Gastrocnemius medialis (tissue), 4 donors: Measurements from ENCODE around the gene TAOK3. TPM values are rescaled to one million over a fixed set of nuclear protein-coding genes. Genes with fewer than 3 reads are reported as not detected.

Experiments
- ATAC-seq, 2 donors: fragments of 150-250 bp; one replicate each; pipeline ENCODE4 v1.9.1; 2016
- DNase-seq, 2 donors: peaks; one replicate each; pipeline ENCODE4 v3.0.0-alpha.2; 2019
- H3K27ac ChIP-seq, 4 donors: fragments of 200-600 bp; sonication (generic); 1 replicate in 1 of 4; 2 replicates in 3 of 4; pipeline ENCODE4 v1.5.1; 2016 to 2018; ENCODE audit warnings: mild to moderate bottlenecking in 2 of 4, moderate library complexity in 1 of 4
- H3K27me3 ChIP-seq, 3 donors: fragments of 200-600 bp; sonication (generic) in 2 of 3; 1 replicate in 1 of 3; 2 replicates in 2 of 3; pipeline versions ENCODE4 v1.5.1 to v1.6.0; 2016 to 2019; ENCODE audit warnings: mild to moderate bottlenecking in 1 of 3, moderate library complexity in 1 of 3
- H3K36me3 ChIP-seq, 2 donors: fragments of 200-600 bp; sonication (generic) in 1 of 2; one replicate each; pipeline ENCODE4 v1.5.1; 2017 to 2018
- H3K4me1 ChIP-seq, 2 donors: fragments of 200-600 bp; sonication (generic) in 1 of 2; one replicate each; pipeline ENCODE4 v1.5.1; 2016 to 2017; ENCODE audit warnings: mild to moderate bottlenecking in 2 of 2
- H3K4me3 ChIP-seq, 4 donors: fragments of 200-600 bp; sonication (generic) in 3 of 4; 1 replicate in 1 of 4; 2 replicates in 3 of 4; pipeline ENCODE4 v1.5.1; 2016 to 2019; ENCODE audit warnings: mild to moderate bottlenecking in 2 of 4
- H3K9me3 ChIP-seq, 3 donors: fragments of 200-600 bp; sonication (generic) in 2 of 3; 1 replicate in 1 of 3; 2 replicates in 2 of 3; pipeline ENCODE4 v1.5.1; 2016 to 2019
- CTCF ChIP-seq, 5 experiments: fragments of 450-650 bp in 3 of 5; fragments of 200-600 bp in 2 of 5; sonication (generic) in 2 of 5; IDR thresholded peaks in 4 of 5; conservative IDR thresholded peaks in 1 of 5; 1 replicate in 4 of 5; 2 replicates in 1 of 5; pipeline ENCODE4 v1.5.1; 2016 to 2019; ENCODE audit warnings: antibody characterized with exemption in 5 of 5, mild to moderate bottlenecking in 3 of 5, moderate library complexity in 3 of 5
- POLR2A ChIP-seq, 2 donors: fragments of 450-650 bp; IDR thresholded peaks; one replicate each; pipeline ENCODE4 v1.6.1; 2017; ENCODE audit warnings: antibody characterized with exemption in 2 of 2, mild to moderate bottlenecking in 2 of 2, moderate library complexity in 2 of 2
- in situ Hi-C, 4 donors: fragments of 200-750 bp; cut with MboI; loops; one replicate each; pipeline versions ENCODE4 v1.15.0 to v1.8.0; 2017; ENCODE audit warnings: low sequenced_read_pairs in 4 of 4
- intact Hi-C: fragments of 100-400 bp; cut with DNase I; formaldehyde crosslinking; loops from one replicate; pipeline ENCODE4 v1.15.1; 2023; ENCODE audit warnings: low total_unique reads
- total RNA-seq, 4 donors: library from RNA; depleted of rRNA; stranded (reverse); fragments of >200 nt; gene quantifications; one replicate each; pipeline versions ENCODE4 v1.1.0 to v1.2.3, GENCODE V29; 2016

TAOK3 gene
- total RNA-seq, 4 donors from 2014 or later = 13.5 to 24.5 (median 15.1) TPM

GRCh38 chr12:118206107-118206412 lies 166.6 kb downstream of the TAOK3 start:
- Histone ChIP-seq H3K27me3 (no peaks in the 10 kb centered on the region), H3K9me3 (no peaks in the 10 kb centered on the region), H3K4me1 (no peaks in the 10 kb centered on the region), H3K27ac (no peak overlapping the region), H3K36me3 (peaks cover 0 to 2% of the 10 kb centered on the region in 2 donors), H3K4me3 (no peak overlapping the region)
- TF ChIP-seq CTCF (IDR thresholded peaks at IDR 0.05 in 4 of 5, conservative IDR thresholded peaks at IDR 0.05 in 1 of 5) (no peak), POLR2A (IDR thresholded peaks at IDR 0.05) (no peak)
- intact Hi-C loops = no loop called here
- in situ Hi-C loops = no loop called here
- ATAC-seq (no peak), DNase-seq (no peak)

- DNase-seq (no peak), ATAC-seq (no peak)
- H3K4me3 ChIP-seq = no peak overlapping the region
- H3K4me1 ChIP-seq = peaks cover 21 to 27% of the 10 kb centered on the region in 2 donors
- H3K27me3 ChIP-seq = no peaks in the 10 kb centered on the region
- no peak overlapping the region for H3K27ac ChIP-seq
- H3K9me3 ChIP-seq = no peaks in the 10 kb centered on the region
- peaks cover 2 to 13% of the 10 kb centered on the region in 2 donors for H3K36me3 ChIP-seq
- TF ChIP-seq CTCF (IDR thresholded peaks at IDR 0.05 in 4 of 5, conservative IDR thresholded peaks at IDR 0.05 in 1 of 5) (no peak), POLR2A (IDR thresholded peaks at IDR 0.05) (no peak)
- intact Hi-C loops = no loop called here
- in situ Hi-C loops = no loop called here
These were observed 178.7 kb downstream of the TAOK3 start for GRCh38 chr12:118193958-118194357.

GRCh38 chr12:118193477-118193876 lies 179.2 kb downstream of the TAOK3 start:
- TF ChIP-seq CTCF (IDR thresholded peaks at IDR 0.05 in 4 of 5, conservative IDR thresholded peaks at IDR 0.05 in 1 of 5) (no peak), POLR2A (IDR thresholded peaks at IDR 0.05) (no peak)
- H3K36me3 ChIP-seq = peaks cover 2 to 8% of the 10 kb centered on the region in 2 donors
- no peak overlapping the region for H3K4me3 ChIP-seq
- DNase-seq (no peak), ATAC-seq (no peak)
- no peak overlapping the region for H3K27ac ChIP-seq
- in situ Hi-C loops (no loop called here), intact Hi-C loops (no loop called here)
- H3K27me3 ChIP-seq = no peaks in the 10 kb centered on the region
- peaks cover 26 to 32% of the 10 kb centered on the region in 2 donors for H3K4me1 ChIP-seq
- H3K9me3 ChIP-seq = no peaks in the 10 kb centered on the region

GRCh38 chr12:118190266-118190665 lies 182.4 kb downstream of the TAOK3 start:
- intact Hi-C loops = no loop called here
- no peaks in the 10 kb centered on the region for H3K36me3 ChIP-seq
- TF ChIP-seq POLR2A (IDR thresholded peaks at IDR 0.05) (no peak), CTCF (IDR thresholded peaks at IDR 0.05 in 4 of 5, conservative IDR thresholded peaks at IDR 0.05 in 1 of 5) (no peak)

GRCh38 chr12:118189741-118190191 lies 182.9 kb downstream of the TAOK3 start:
- no peak for DNase-seq
- Histone ChIP-seq H3K27ac (peak overlapping the region; percentile 52 to 74 (median 62)), H3K4me3 (peak overlapping the region; percentile 35 to 47 (median 44)), H3K27me3 (no peaks in the 10 kb centered on the region), H3K9me3 (no peaks in the 10 kb centered on the region), H3K36me3 (no peaks in the 10 kb centered on the region), H3K4me1 (peaks cover 37 to 38% of the 10 kb centered on the region in 2 donors)
- in situ Hi-C loops (no loop called here), intact Hi-C loops (no loop called here)
- peak; percentile 32 to 62 for ATAC-seq
- TF ChIP-seq POLR2A (IDR thresholded peaks at IDR 0.05) (no peak), CTCF (IDR thresholded peaks at IDR 0.05 in 4 of 5, conservative IDR thresholded peaks at IDR 0.05 in 1 of 5) (no peak)

More at GRCh38 chr12:118190266-118190665, 182.4 kb downstream of the TAOK3 start:
- DNase-seq (no peak), ATAC-seq (peak; percentile 64 to 68)
- no peaks in the 10 kb centered on the region for H3K27me3 ChIP-seq
- peak overlapping the region; percentile 35 to 47 (median 44) for H3K4me3 ChIP-seq
- peak overlapping the region; percentile 52 to 74 (median 62) for H3K27ac ChIP-seq
- H3K4me1 ChIP-seq = peaks cover 37 to 38% of the 10 kb centered on the region in 2 donors
- in situ Hi-C loops = no loop called here
- H3K9me3 ChIP-seq = no peaks in the 10 kb centered on the region
